Upper lobe of right lung (tissue), 1 donor: ENCODE data around the gene EFR3B. TPM values are rescaled to one million over a fixed set of nuclear protein-coding genes. Genes with fewer than 3 reads are reported as not detected.
"Not testable (repeated sequence)": the region's sequence is repeated elsewhere in the genome, so short reads cannot be mapped to it uniquely, and the experiment has no call there.

Experiments used
- ATAC-seq: fragments of 200-7000 bp; cut with Tn5 transposase; one replicate; pipeline ENCODE4 v1.9.1; 2020; ENCODE audit warnings: mild to moderate bottlenecking, moderate library complexity
- DNase-seq: peaks from one replicate; pipeline ENCODE4 v3.0.0-alpha.2; 2020
- H3K27ac ChIP-seq: fragments of 200-600 bp; one replicate; pipeline ENCODE4 v1.8.0; 2022
- H3K27me3 ChIP-seq: fragments of 200-600 bp; one replicate; pipeline ENCODE4 v1.8.0; 2022; ENCODE audit warnings: mild to moderate bottlenecking
- H3K36me3 ChIP-seq: fragments of 200-600 bp; one replicate; pipeline ENCODE4 v1.8.0; 2022
- H3K4me1 ChIP-seq: fragments of 200-600 bp; one replicate; pipeline ENCODE4 v1.8.0; 2022
- H3K4me3 ChIP-seq: fragments of 200-600 bp; one replicate; pipeline ENCODE4 v1.8.0; 2022; ENCODE audit warnings: mild to moderate bottlenecking
- H3K9me3 ChIP-seq: fragments of 200-600 bp; one replicate; pipeline ENCODE4 v1.8.0; 2022
- CTCF ChIP-seq: fragments of 200-600 bp; IDR thresholded peaks from one replicate; pipeline ENCODE4 v1.8.0; 2022; ENCODE audit warnings: antibody characterized with exemption
- intact Hi-C: fragments of 100-400 bp; cut with DNase I; formaldehyde crosslinking; loops from one replicate; pipeline ENCODE4 v1.11.0; 2022
- total RNA-seq: library from RNA; stranded (reverse); fragmentation: NEBNext Ultra II Directional; extraction: Animal tissue kit (Norgen Biotek cat#: 25700); gene quantifications from one replicate; pipeline ENCODE4 v1.2.1, GENCODE V29; 2021
- donor health status: DM: no; HTN: yes; CAD: no; lungs with severe emphysema.

Gene EFR3B
- total RNA-seq, 1 donor from 2014 or later = 10.7 TPM

GRCh38 chr2:25132299-25132635, 90.4 kb downstream of the EFR3B start:
- H3K27me3 ChIP-seq = no peaks in the 10 kb centered on the region
- peaks cover 7% of the 10 kb centered on the region for H3K4me1 ChIP-seq
- no peak for DNase-seq
- H3K9me3 ChIP-seq = no peaks in the 10 kb centered on the region
- TF ChIP-seq CTCF = no peak
- H3K4me3 ChIP-seq = peak overlapping the region; percentile 29
- ATAC-seq = peak; percentile 15
- intact Hi-C loops = no loop called here
- no peak overlapping the region for H3K27ac ChIP-seq
- H3K36me3 ChIP-seq = no peaks in the 10 kb centered on the region

- Histone ChIP-seq H3K27me3 (no peaks in the 10 kb centered on the region), H3K36me3 (no peaks in the 10 kb centered on the region), H3K9me3 (no peaks in the 10 kb centered on the region), H3K4me1 (peaks cover 7% of the 10 kb centered on the region), H3K4me3 (no peak overlapping the region), H3K27ac (no peak overlapping the region)
- DNase-seq (no peak), ATAC-seq (no peak)
- no peak for TF ChIP-seq CTCF
- intact Hi-C loops = no loop called here
Observed at GRCh38 chr2:25132693-25133092, 90.8 kb downstream of the EFR3B start.

DNA sequence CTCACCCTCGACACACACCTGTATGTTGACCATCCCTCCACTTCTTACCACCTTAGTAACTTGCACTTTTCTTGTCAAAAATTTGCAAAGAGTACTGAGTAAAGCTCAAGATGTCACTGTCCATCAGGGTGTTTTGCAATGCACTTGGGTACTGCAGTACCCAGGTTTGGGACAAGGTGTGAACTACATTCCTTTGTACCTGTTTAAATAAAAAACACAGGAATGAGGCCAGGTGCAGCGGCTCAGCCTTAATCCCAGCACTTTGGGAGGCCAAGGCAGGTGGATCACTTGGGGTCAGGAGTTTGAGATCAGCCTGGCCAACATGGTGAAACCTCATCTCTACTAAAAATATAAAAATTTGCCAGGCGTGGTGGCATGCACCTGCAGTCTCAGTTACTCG, 98.7 kb downstream of the EFR3B start:
- H3K4me1 ChIP-seq, DNase-seq, H3K9me3 ChIP-seq, H3K4me3 ChIP-seq, intact Hi-C loops, H3K36me3 ChIP-seq, H3K27me3 ChIP-seq, H3K27ac ChIP-seq: not testable (repeated sequence)
- peak; percentile 85 for ATAC-seq

DNA sequence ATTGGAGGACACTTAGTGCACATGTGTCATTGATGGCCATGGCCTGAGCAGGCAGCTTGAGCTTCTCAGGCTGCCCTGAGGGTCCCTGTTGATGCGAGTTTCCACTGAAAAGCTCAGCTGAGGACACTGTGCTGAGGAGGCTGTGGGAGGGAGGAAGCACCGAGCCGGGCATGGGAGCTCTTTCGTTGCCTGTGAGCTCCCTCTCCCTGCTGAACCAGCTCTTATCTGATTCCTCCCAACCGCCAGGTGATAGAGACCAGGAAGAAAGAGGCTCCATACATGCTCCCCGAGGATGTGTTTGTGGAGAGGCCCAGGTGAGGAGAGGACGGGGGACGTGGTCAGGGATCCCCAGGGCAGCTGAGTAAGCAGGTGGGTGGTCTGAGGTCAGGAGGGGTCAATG, 99.2 kb downstream of the EFR3B start:
- Histone ChIP-seq H3K36me3 (no peaks in the 10 kb centered on the region), H3K27me3 (no peaks in the 10 kb centered on the region), H3K9me3 (no peaks in the 10 kb centered on the region), H3K27ac (no peak overlapping the region), H3K4me1 (no peaks in the 10 kb centered on the region), H3K4me3 (no peak overlapping the region)
- no peak for TF ChIP-seq CTCF
- no peak for ATAC-seq
- no peak for DNase-seq
- intact Hi-C loops = no loop called here

DNA sequence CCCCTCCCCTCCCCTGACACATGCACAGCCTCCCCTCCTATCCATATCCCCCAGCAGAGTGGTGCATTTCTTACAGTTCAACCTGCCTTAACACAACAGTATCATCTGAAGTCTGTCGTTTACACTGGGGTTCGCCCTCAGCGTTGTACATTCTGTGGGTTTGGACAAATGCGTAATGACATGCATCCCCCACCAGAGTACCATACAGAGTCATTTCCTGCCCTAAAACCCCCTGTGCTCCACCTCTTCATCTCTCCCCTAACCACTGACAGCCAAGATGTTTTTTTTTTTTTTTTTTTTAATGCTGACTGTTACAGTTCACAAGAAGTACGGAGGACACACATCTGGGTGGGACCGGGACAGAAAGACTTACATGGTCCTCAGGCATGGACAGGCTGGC, 103.9 kb downstream of the EFR3B start:
- H3K4me3 ChIP-seq = no peak overlapping the region
- H3K9me3 ChIP-seq = no peaks in the 10 kb centered on the region
- DNase-seq = no peak
- no peak overlapping the region for H3K27ac ChIP-seq
- H3K27me3 ChIP-seq = no peaks in the 10 kb centered on the region
- intact Hi-C loops = no loop called here
- H3K4me1 ChIP-seq = no peaks in the 10 kb centered on the region
- ATAC-seq = no peak
- TF ChIP-seq CTCF = no peak
- H3K36me3 ChIP-seq = no peaks in the 10 kb centered on the region

DNA sequence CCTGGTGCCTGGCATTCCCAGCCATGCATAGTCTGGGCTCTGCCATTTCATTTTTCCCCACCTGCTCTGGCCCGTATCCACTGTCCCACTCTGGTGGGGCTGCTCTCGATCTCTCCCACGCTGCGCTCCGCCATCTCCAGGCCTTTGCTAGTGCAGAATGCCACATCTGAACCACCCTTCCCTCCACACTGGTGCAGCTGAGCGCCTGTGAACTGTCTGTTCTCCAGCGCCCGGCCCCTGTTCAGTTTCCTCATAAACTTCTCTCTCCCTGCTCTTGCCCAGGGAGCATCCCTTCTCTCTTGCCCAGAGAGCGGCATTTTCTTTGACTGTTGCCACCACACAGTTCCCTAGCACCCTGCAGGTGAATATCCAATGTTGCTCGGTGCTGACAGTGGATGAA, 105.0 kb downstream of the EFR3B start:
- Histone ChIP-seq H3K9me3 (no peaks in the 10 kb centered on the region), H3K4me3 (no peak overlapping the region), H3K36me3 (no peaks in the 10 kb centered on the region), H3K27me3 (no peaks in the 10 kb centered on the region), H3K4me1 (no peaks in the 10 kb centered on the region), H3K27ac (no peak overlapping the region)
- intact Hi-C loops = no loop called here
- TF ChIP-seq CTCF = no peak
- ATAC-seq = no peak
- no peak for DNase-seq
